GM21390 (cell line): ENCODE results near the gene WSB2.

ENCODE experiments used
- ATAC-seq: cut with Tn5 transposase; IDR thresholded peaks from one replicate; pipeline ENCODE4 v1.9.1; 2021; ENCODE audit not compliant: unreplicated experiment

The WSB2 gene

GRCh38 chr12:117994551-117995438, 66.2 kb downstream of the WSB2 start:
- ATAC-seq: no peak

GRCh38 chr12:117986705-117987469, 74.1 kb downstream of the WSB2 start:
- ATAC-seq: no peak

- ATAC-seq: no peak
These were observed 75.8 kb downstream of the WSB2 start for GRCh38 chr12:117985182-117985581.
